ENCODE results near the gene BTN3A1. TPM values are rescaled to one million over a fixed set of nuclear protein-coding genes. Genes with fewer than 3 reads are reported as not detected.

The BTN3A1 gene
- total RNA-seq (2022; extraction: Qiagen RNA extraction), result 2.1 to 3.8 TPM (median 3.7 TPM) in 5 replicates

GRCh38 chr6:26401987-26402658, at the start of gene BTN3A1:
TSS of gene BTN3A1 (plus strand) at chr6:26402275. CDS start at chr6:26405564, 3,289 bp downstream.

GRCh38 chr6:26457806-26458688, 56.0 kb downstream of the BTN3A1 start, which contains the start of gene BTN2A1:
TSS of gene BTN2A1 (plus strand) at chr6:26457955. CDS start at chr6:26458637, 682 bp downstream.

Other genes starting within 250 kb of the BTN3A1 start
- 3.5 to 4.4 TPM (median 4.0 TPM) in 5 replicates for gene BTN3A2, start 37.1 kb upstream of the BTN3A1 start, total RNA-seq (2022; extraction: Qiagen RNA extraction)
- 4.9 to 8.5 TPM (median 7.5 TPM) in 5 replicates for gene BTN2A2, start 19.2 kb upstream of the BTN3A1 start, total RNA-seq (2022; extraction: Qiagen RNA extraction)
- gene BTN3A3, start 38.2 kb downstream of the BTN3A1 start, total RNA-seq (2022; extraction: Qiagen RNA extraction), result 0.54 to 1.4 TPM (median 0.96 TPM) in 5 replicates
- gene BTN2A1, start 55.7 kb downstream of the BTN3A1 start, total RNA-seq (2022; extraction: Qiagen RNA extraction), result 16.5 to 21.8 TPM (median 21.3 TPM) in 5 replicates
- gene BTN1A1, start 98.0 kb downstream of the BTN3A1 start, total RNA-seq (2022; extraction: Qiagen RNA extraction), result 0.03 TPM in 1 of 5 replicates, not detected in the others
- 63.3 to 91.6 TPM (median 75.7 TPM) in 5 replicates for gene HMGN4, start 136.1 kb downstream of the BTN3A1 start, total RNA-seq (2022; extraction: Qiagen RNA extraction)
- gene ABT1, start 194.7 kb downstream of the BTN3A1 start, total RNA-seq (2022; extraction: Qiagen RNA extraction), result 12.0 to 14.7 TPM (median 13.7 TPM) in 5 replicates